GM12878 (cell line): ENCODE results near the gene GJD3. TPM values are rescaled to one million over a fixed set of nuclear protein-coding genes. Genes with fewer than 3 reads are reported as not detected.

ENCODE experiments used
- BHLHE40 ChIP-seq, 2 experiments: fragments of 450-650 bp in 1 of 2; IDR thresholded peaks; 2 replicates each; pipeline ENCODE4 v1.6.1; 2011 to 2017; ENCODE audit warnings: low read depth in 2 of 2, borderline replicate concordance in 1 of 2, improper control_type of control experiment in 1 of 2, low read length in 1 of 2, mild to moderate bottlenecking in 1 of 2
- CEBPB ChIP-seq, 2 experiments: fragments of 150-350 bp in 1 of 2; IDR thresholded peaks; 2 replicates each; pipeline ENCODE4 v1.6.1; 2012 to 2014; ENCODE audit warnings: low read depth in 2 of 2, low read length in 2 of 2, borderline replicate concordance in 1 of 2, inconsistent platforms in 1 of 2
- CREB1 ChIP-seq: IDR thresholded peaks from 2 replicates; pipeline ENCODE4 v1.6.1; 2012; ENCODE audit warnings: low read depth, mild to moderate bottlenecking, inconsistent platforms
- CUX1 ChIP-seq: IDR thresholded peaks from 2 replicates; pipeline ENCODE4 v1.6.1; 2012; ENCODE audit warnings: improper control_type of control experiment, low read depth, low read length; ENCODE audit not compliant: insufficient replicate concordance
- EED ChIP-seq: sonication (generic); IDR thresholded peaks from 2 replicates; pipeline ENCODE4 v1.6.1; 2016; ENCODE audit warnings: antibody characterized with exemption, low read depth
- EGR1 ChIP-seq, 2 experiments: IDR thresholded peaks; 1 replicate in 1 of 2; 2 replicates in 1 of 2; pipeline ENCODE4 v1.6.1; 2011 to 2012; ENCODE audit warnings: low read depth in 2 of 2, low read length in 2 of 2, borderline replicate concordance in 1 of 2, mild to moderate bottlenecking in 1 of 2, moderate library complexity in 1 of 2
- EP300 ChIP-seq, 2 experiments: fragments of 150-350 bp in 1 of 2; IDR thresholded peaks; 2 replicates each; pipeline ENCODE4 v1.6.1; 2011 to 2012; ENCODE audit warnings: low read depth in 2 of 2, low read length in 2 of 2, borderline replicate concordance in 1 of 2, improper control_type of control experiment in 1 of 2, inconsistent platforms in 1 of 2; ENCODE audit not compliant: control insufficient read depth in 1 of 2
- EZH2 ChIP-seq: IDR thresholded peaks from 2 replicates; pipeline ENCODE4 v1.6.1; 2012; ENCODE audit warnings: low read depth, mild to moderate bottlenecking, control low read depth, inconsistent platforms, low read length, borderline replicate concordance; ENCODE audit not compliant: control insufficient read depth
- IRF4 ChIP-seq: IDR thresholded peaks from 2 replicates; pipeline ENCODE4 v1.6.1; 2011; ENCODE audit warnings: low read depth, low read length
- JUND ChIP-seq: IDR thresholded peaks from 2 replicates; pipeline ENCODE4 v1.6.1; 2012; ENCODE audit warnings: low read depth, mild to moderate bottlenecking, low read length, improper control_type of control experiment, moderate library complexity
- KDM1A ChIP-seq: fragments of 200-600 bp; sonication (generic); IDR thresholded peaks from 2 replicates; pipeline ENCODE4 v1.6.1; 2016; ENCODE audit warnings: borderline replicate concordance
- MYB ChIP-seq: fragments of 150-350 bp; IDR thresholded peaks from 2 replicates; pipeline ENCODE4 v1.6.1; 2014; ENCODE audit warnings: mild to moderate bottlenecking, low read depth, low read length, borderline replicate concordance
- NR2C1 ChIP-seq: fragments of 450-650 bp; IDR thresholded peaks from 2 replicates; pipeline ENCODE4 v1.6.1; 2017; ENCODE audit warnings: antibody characterized with exemption, mild to moderate bottlenecking, moderate library complexity
- POLR2AphosphoS2 ChIP-seq: IDR thresholded peaks from 2 replicates; pipeline ENCODE4 v1.6.1; 2011; ENCODE audit warnings: low read depth, mild to moderate bottlenecking, low read length, improper control_type of control experiment, moderate library complexity
- RB1 ChIP-seq: fragments of 450-650 bp; formaldehyde crosslinking; IDR thresholded peaks from 2 replicates; pipeline ENCODE4 v1.6.1; 2017; ENCODE audit warnings: mild to moderate bottlenecking, borderline replicate concordance
- RELB ChIP-seq: fragments of 450-650 bp; IDR thresholded peaks from 2 replicates; pipeline ENCODE4 v1.6.1; 2017; ENCODE audit warnings: low read depth, mild to moderate bottlenecking, moderate library complexity
- RUNX3 ChIP-seq: IDR thresholded peaks from 2 replicates; pipeline ENCODE4 v1.6.1; 2012; ENCODE audit warnings: low read length, inconsistent platforms
- SMAD5 ChIP-seq: IDR thresholded peaks from 2 replicates; pipeline ENCODE4 v1.6.1; 2016; ENCODE audit warnings: antibody characterized with exemption, low read depth
- SRF ChIP-seq, 2 experiments: IDR thresholded peaks; 2 replicates each; pipeline ENCODE4 v1.6.1; 2011; ENCODE audit warnings: low read depth in 2 of 2, low read length in 2 of 2, mild to moderate bottlenecking in 1 of 2, moderate library complexity in 1 of 2
- TARDBP ChIP-seq: IDR thresholded peaks from 2 replicates; pipeline ENCODE4 v1.6.1; 2016; ENCODE audit warnings: borderline replicate concordance
- ZBED1 ChIP-seq: IDR thresholded peaks from 2 replicates; pipeline ENCODE4 v1.6.1; 2016; ENCODE audit warnings: borderline replicate concordance
- ZNF207 ChIP-seq: fragments of 450-650 bp; IDR thresholded peaks from 2 replicates; pipeline ENCODE4 v1.6.1; 2014; ENCODE audit warnings: antibody characterized with exemption, mild to moderate bottlenecking, borderline replicate concordance
- ZNF384 ChIP-seq: IDR thresholded peaks from 2 replicates; pipeline ENCODE4 v1.6.1; 2012; ENCODE audit warnings: low read depth, mild to moderate bottlenecking, low read length, improper control_type of control experiment, borderline replicate concordance
- polyA plus RNA-seq, 11 experiments: library from polyadenylated mRNA; depleted of rRNA in 4 of 11; unstranded in 6 of 11; stranded (reverse) in 5 of 11; fragments of >200 nt; fragmentation: Nextera tagmentation in 4 of 11; fragmentation: Illumina TruSeq in 1 of 11; extraction: Ambion mirVana in 4 of 11; extraction: Trizol in 1 of 11; gene quantifications; 1 replicate in 1 of 11; 2 replicates in 10 of 11; pipeline versions ENCODE4 v1.2.1 to v1.2.3, GENCODE V29; 2011 to 2016; ENCODE audit warnings: inconsistent platforms in 2 of 11, missing spikeins in 2 of 11, low read depth in 1 of 11
- total RNA-seq, 4 experiments: library from RNA; depleted of rRNA in 3 of 4; stranded (reverse); fragments of >200 nt in 3 of 4; fragmentation: Illumina TruSeq in 1 of 4; extraction: Trizol in 1 of 4; gene quantifications; 2 replicates each; pipeline versions ENCODE4 v1.2.1 to v1.2.3, GENCODE V29; 2013 to 2021

Gene GJD3
- total and polyA plus RNA-seq, 10 of the 15 experiments (the other 5 are each of a cell fraction or from before 2014, with no cell fraction given), result 1.6 TPM; not detected in 9

GRCh38 chr17:40317880-40318829 lies 46.4 kb downstream of the GJD3 start (continued):
- TF ChIP-seq ZNF384 (no peak), RUNX3 (no peak), ZNF207 (no peak), SRF (IDR thresholded peaks at IDR 0.05; ENCODE audit: low read depth in 2 of 2, low read length in 2 of 2) (no peak), ZBED1 (no peak), POLR2AphosphoS2 (0 out of 2 replicates have a peak, but pooled peaks have one; percentile 7), KDM1A (no peak), EGR1 (IDR thresholded peaks at IDR 0.05; ENCODE audit: borderline replicate concordance in 1 of 2, low read depth in 2 of 2, low read length in 2 of 2) (peak in 1 of 2 experiments; percentile 88; a peak in 2 of 3 replicates), EED (no peak), NR2C1 (no peak), RB1 (peak; percentile 72; the same call in 1 of the 2 replicates), RELB (peak; percentile 78), CEBPB (IDR thresholded peaks at IDR 0.05; ENCODE audit: borderline replicate concordance in 1 of 2, low read depth in 2 of 2, low read length in 2 of 2) (no peak), BHLHE40 (IDR thresholded peaks at IDR 0.05; ENCODE audit: borderline replicate concordance in 1 of 2, low read depth in 2 of 2, low read length in 1 of 2) (peak; percentile 97 to 99), CUX1 (no peak), CREB1 (no peak), IRF4 (no peak), EP300 (IDR thresholded peaks at IDR 0.05; ENCODE audit: borderline replicate concordance in 1 of 2, control insufficient read depth in 1 of 2, low read depth in 2 of 2, low read length in 2 of 2) (no peak; a peak in 1 of 4 replicates), MYB (no peak), EZH2 (no peak), JUND (no peak), TARDBP (0 out of 2 replicates have a peak, but pooled peaks have one; percentile 25), SMAD5 (no peak)
